SK-N-SH treated with all-trans-retinoic acid at 6 μM for 48 hours (cell line): ENCODE data around the gene C2CD4C.
"Not testable (repeated sequence)": the region's sequence is repeated elsewhere in the genome, so short reads cannot be mapped to it uniquely, and the experiment has no call there.

Source experiments
- ATAC-seq: fragments of 200-7000 bp; cut with Tn5 transposase; 3 replicates; pipeline ENCODE4 v1.9.1; 2020; ENCODE audit warnings: mild to moderate bottlenecking, moderate library complexity
- ARNTL ChIP-seq: fragments of 450-650 bp; formaldehyde crosslinking; IDR thresholded peaks from 2 replicates; pipeline ENCODE4 v1.5.0; 2020; ENCODE audit warnings: low read depth, mild to moderate bottlenecking, moderate library complexity, borderline replicate concordance
- BACH2 ChIP-seq: fragments of 250-450 bp; sonication (Bioruptor Pico); IDR thresholded peaks from 2 replicates; pipeline ENCODE4 v1.9.0; 2021; ENCODE audit warnings: mild to moderate bottlenecking, borderline replicate concordance
- CSDC2 ChIP-seq: fragments of 250-450 bp; sonication (Bioruptor Pico); IDR thresholded peaks from 2 replicates; pipeline ENCODE4 v1.5.0; 2020; ENCODE audit warnings: mild to moderate bottlenecking, moderate library complexity
- ESRRG ChIP-seq: fragments of 250-450 bp; sonication (Bioruptor Pico); IDR thresholded peaks from 2 replicates; pipeline ENCODE4 v1.6.1; 2021; ENCODE audit warnings: mild to moderate bottlenecking
- GLIS3 ChIP-seq: fragments of 250-450 bp; sonication (Bioruptor Pico); IDR thresholded peaks from 2 replicates; pipeline ENCODE4 v1.5.0; 2020; ENCODE audit warnings: mild to moderate bottlenecking, moderate library complexity
- ISL1 ChIP-seq: fragments of 250-450 bp; sonication (Bioruptor Pico); IDR thresholded peaks from 2 replicates; pipeline ENCODE4 v2.1.2; 2022; ENCODE audit warnings: mild to moderate bottlenecking, moderate library complexity
- OSR1 ChIP-seq: fragments of 250-450 bp; sonication (Bioruptor Pico); IDR thresholded peaks from 2 replicates; pipeline ENCODE4 v1.8.0; 2022; ENCODE audit warnings: moderate library complexity, mild to moderate bottlenecking, inconsistent platforms
- PPARA ChIP-seq: fragments of 250-450 bp; sonication (Bioruptor Pico); IDR thresholded peaks from 2 replicates; pipeline ENCODE4 v1.5.0; 2020; ENCODE audit warnings: mild to moderate bottlenecking, borderline replicate concordance
- SNAI2 ChIP-seq: fragments of 250-450 bp; sonication (Bioruptor Pico); IDR thresholded peaks from 2 replicates; pipeline ENCODE4 v1.5.0; 2020; ENCODE audit warnings: mild to moderate bottlenecking, moderate library complexity
- TCF4 ChIP-seq: fragments of 250-450 bp; sonication (Bioruptor Pico); IDR thresholded peaks from 2 replicates; pipeline ENCODE4 v1.8.0; 2021; ENCODE audit warnings: mild to moderate bottlenecking, moderate library complexity, borderline replicate concordance
- TOX ChIP-seq: fragments of 250-450 bp; sonication (Bioruptor Pico); IDR thresholded peaks from 2 replicates; pipeline ENCODE4 v1.8.0; 2021; ENCODE audit warnings: mild to moderate bottlenecking, moderate library complexity, borderline replicate concordance
- ZC3H10 ChIP-seq: fragments of 250-450 bp; sonication (Bioruptor Pico); IDR thresholded peaks from 2 replicates; pipeline ENCODE4 v1.5.1; 2021; ENCODE audit warnings: mild to moderate bottlenecking, moderate library complexity
- ZFP3 ChIP-seq: fragments of 250-450 bp; sonication (Bioruptor Pico); IDR thresholded peaks from 2 replicates; pipeline ENCODE4 v1.5.0; 2020; ENCODE audit warnings: mild to moderate bottlenecking, moderate library complexity
- ZFP30 ChIP-seq: fragments of 450-650 bp; formaldehyde crosslinking; IDR thresholded peaks from 2 replicates; pipeline ENCODE4 v1.5.0; 2022; ENCODE audit warnings: mild to moderate bottlenecking, moderate library complexity
- ZNF565 ChIP-seq: fragments of 450-650 bp; formaldehyde crosslinking; conservative IDR thresholded peaks from 2 replicates; pipeline ENCODE4 v1.5.0; 2020; ENCODE audit warnings: low read depth, mild to moderate bottlenecking, moderate library complexity
- ZNF70 ChIP-seq: fragments of 450-650 bp; formaldehyde crosslinking; IDR thresholded peaks from 2 replicates; pipeline ENCODE4 v1.5.0; 2020; ENCODE audit warnings: mild to moderate bottlenecking, moderate library complexity
- TF ChIP-seq, protein P1 (sequence below): fragments of 250-450 bp; sonication (Bioruptor Pico); IDR thresholded peaks from 2 replicates; pipeline ENCODE4 v1.5.1; 2021; ENCODE audit warnings: mild to moderate bottlenecking, moderate library complexity
- TF ChIP-seq, protein P2 (sequence below): fragments of 250-450 bp; sonication (Bioruptor Pico); IDR thresholded peaks from 2 replicates; pipeline ENCODE4 v1.5.1; 2020; ENCODE audit warnings: low read depth, mild to moderate bottlenecking, moderate library complexity
- TF ChIP-seq, protein P3 (sequence below): fragments of 250-450 bp; sonication (Bioruptor Pico); IDR thresholded peaks from 2 replicates; pipeline ENCODE4 v1.5.0; 2020; ENCODE audit warnings: mild to moderate bottlenecking, moderate library complexity

Gene C2CD4C

DNA sequence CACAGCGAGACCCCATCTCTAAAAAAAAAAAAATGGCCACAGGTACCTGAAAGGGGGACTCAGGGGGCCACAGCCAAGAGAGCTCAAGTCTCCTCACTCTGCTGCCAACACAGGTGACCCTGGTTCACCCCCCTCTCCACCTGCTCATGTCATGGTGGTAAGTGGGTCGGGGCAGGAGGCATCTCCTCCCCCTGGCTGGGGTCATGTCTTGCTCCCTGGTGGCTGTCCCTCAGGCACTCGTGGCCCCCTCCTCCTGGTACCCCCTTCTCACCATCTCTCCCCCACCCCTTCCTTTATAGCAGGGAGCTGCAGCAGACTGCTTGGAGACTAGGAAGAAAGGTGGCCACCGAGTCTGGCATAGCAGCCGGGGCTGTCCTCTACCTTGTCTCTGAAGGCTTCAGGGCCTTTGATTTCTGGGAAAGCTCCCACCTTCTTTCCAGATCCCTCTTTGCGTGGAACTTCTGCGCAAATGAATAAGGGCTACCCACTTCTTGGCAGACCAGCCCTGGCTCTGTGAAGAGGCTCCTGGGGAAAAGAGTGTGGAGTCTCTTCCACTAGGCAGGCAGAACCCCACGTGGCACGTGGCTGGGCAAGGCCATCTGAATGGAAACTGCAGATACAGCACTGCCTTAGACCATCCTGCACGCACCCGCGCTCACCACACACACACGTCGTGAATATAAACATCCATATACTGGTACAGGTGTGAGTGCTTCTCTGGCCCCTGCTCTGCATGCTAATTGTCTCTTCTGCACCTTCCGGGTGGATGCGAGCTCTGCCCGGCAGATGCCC, 44.3 kb downstream of the C2CD4C start:
- TF ChIP-seq ESRRG = no peak
- no peak for TF ChIP-seq SNAI2 (CRISPR knock-in tag)
- no peak for TF ChIP-seq ZC3H10 (CRISPR knock-in tag)
- no peak for TF ChIP-seq ISL1 (CRISPR knock-in tag)
- TF ChIP-seq TOX (CRISPR knock-in tag) = no peak
- no peak for ATAC-seq

DNA sequence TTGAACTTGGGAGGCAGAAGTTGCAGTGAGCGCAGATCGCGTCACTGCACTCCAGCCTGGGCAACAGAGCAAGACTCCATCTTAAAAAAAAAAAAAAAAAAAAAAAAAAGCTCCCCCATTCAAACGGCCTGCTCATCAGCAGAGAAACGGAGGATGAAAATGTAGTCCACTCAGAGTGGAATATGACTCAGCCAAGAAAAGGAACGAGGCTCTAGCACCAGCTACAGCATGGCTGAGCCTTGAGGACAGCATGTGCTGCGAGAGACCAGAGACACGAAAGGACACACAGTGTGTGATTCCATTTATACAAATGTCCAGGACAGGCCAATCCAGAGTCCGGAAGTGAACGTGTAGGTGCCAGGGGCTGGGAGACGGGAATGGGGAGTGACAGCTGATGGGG, 46.3 kb downstream of the C2CD4C start:
- TF ChIP-seq, protein P1, sequence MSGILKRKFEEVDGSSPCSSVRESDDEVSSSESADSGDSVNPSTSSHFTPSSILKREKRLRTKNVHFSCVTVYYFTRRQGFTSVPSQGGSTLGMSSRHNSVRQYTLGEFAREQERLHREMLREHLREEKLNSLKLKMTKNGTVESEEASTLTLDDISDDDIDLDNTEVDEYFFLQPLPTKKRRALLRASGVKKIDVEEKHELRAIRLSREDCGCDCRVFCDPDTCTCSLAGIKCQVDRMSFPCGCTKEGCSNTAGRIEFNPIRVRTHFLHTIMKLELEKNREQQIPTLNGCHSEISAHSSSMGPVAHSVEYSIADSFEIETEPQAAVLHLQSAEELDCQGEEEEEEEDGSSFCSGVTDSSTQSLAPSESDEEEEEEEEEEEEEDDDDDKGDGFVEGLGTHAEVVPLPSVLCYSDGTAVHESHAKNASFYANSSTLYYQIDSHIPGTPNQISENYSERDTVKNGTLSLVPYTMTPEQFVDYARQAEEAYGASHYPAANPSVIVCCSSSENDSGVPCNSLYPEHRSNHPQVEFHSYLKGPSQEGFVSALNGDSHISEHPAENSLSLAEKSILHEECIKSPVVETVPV = no peak
- TF ChIP-seq ZFP3 (CRISPR knock-in tag) (no peak), ESRRG (no peak), ZNF565 (CRISPR knock-in tag) (no peak), ZFP30 (no peak), CSDC2 (CRISPR knock-in tag) (no peak), GLIS3 (CRISPR knock-in tag) (no peak), OSR1 (CRISPR knock-in tag) (no peak)
- ATAC-seq = no peak

DNA sequence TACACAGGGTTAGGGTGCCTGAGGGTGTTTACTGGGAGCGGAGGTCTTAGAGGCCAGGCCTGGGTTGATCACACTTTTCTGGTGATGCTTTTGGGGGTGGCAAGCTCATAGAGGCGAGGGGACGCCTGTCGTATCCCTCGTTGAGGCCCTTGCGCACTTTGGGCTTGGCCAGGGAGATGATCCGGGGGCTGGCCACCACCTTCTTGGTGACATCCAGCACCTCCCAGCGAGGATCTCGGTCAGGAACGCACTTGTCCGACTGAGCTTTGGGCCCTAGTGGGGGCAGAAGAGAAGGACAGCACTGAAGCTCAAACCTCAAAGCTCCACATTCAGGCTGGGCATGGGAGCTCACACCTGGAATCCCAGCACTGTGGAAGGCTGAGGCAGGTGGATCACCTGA, 46.8 kb downstream of the C2CD4C start:
- ATAC-seq = no peak
- no peak for TF ChIP-seq PPARA
- TF ChIP-seq, protein P2, sequence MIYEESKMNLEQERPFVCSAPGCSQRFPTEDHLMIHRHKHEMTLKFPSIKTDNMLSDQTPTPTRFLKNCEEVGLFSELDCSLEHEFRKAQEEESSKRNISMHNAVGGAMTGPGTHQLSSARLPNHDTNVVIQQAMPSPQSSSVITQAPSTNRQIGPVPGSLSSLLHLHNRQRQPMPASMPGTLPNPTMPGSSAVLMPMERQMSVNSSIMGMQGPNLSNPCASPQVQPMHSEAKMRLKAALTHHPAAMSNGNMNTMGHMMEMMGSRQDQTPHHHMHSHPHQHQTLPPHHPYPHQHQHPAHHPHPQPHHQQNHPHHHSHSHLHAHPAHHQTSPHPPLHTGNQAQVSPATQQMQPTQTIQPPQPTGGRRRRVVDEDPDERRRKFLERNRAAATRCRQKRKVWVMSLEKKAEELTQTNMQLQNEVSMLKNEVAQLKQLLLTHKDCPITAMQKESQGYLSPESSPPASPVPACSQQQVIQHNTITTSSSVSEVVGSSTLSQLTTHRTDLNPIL (CRISPR knock-in tag) = no peak

DNA sequence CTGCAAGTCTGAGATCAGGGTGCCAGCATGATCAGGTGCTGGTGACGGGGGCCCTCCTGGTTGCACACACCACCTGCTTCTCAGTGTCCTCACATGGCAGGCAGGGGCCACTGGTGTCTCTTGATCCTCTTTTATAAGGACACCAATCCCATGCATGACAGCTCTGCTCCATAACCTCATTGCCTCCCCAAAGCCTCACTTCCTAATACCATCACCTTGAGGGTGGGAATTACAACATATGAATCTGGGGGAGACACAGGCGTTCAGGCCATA, 49.4 kb downstream of the C2CD4C start:
- TF ChIP-seq ISL1 (CRISPR knock-in tag) (no peak), ZC3H10 (CRISPR knock-in tag) (no peak), CSDC2 (CRISPR knock-in tag) (no peak), SNAI2 (CRISPR knock-in tag) (no peak), ARNTL (no peak), ESRRG (no peak), ZNF70 (CRISPR knock-in tag) (no peak), ZFP3 (CRISPR knock-in tag) (no peak), TCF4 (CRISPR knock-in tag) (no peak), BACH2 (CRISPR knock-in tag) (no peak), PPARA (no peak), ZNF565 (CRISPR knock-in tag) (no peak)
- TF ChIP-seq, protein P1 = no peak
- TF ChIP-seq, protein P3, sequence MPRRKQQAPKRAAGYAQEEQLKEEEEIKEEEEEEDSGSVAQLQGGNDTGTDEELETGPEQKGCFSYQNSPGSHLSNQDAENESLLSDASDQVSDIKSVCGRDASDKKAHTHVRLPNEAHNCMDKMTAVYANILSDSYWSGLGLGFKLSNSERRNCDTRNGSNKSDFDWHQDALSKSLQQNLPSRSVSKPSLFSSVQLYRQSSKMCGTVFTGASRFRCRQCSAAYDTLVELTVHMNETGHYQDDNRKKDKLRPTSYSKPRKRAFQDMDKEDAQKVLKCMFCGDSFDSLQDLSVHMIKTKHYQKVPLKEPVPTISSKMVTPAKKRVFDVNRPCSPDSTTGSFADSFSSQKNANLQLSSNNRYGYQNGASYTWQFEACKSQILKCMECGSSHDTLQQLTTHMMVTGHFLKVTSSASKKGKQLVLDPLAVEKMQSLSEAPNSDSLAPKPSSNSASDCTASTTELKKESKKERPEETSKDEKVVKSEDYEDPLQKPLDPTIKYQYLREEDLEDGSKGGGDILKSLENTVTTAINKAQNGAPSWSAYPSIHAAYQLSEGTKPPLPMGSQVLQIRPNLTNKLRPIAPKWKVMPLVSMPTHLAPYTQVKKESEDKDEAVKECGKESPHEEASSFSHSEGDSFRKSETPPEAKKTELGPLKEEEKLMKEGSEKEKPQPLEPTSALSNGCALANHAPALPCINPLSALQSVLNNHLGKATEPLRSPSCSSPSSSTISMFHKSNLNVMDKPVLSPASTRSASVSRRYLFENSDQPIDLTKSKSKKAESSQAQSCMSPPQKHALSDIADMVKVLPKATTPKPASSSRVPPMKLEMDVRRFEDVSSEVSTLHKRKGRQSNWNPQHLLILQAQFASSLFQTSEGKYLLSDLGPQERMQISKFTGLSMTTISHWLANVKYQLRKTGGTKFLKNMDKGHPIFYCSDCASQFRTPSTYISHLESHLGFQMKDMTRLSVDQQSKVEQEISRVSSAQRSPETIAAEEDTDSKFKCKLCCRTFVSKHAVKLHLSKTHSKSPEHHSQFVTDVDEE = no peak
- no peak for ATAC-seq

DNA sequence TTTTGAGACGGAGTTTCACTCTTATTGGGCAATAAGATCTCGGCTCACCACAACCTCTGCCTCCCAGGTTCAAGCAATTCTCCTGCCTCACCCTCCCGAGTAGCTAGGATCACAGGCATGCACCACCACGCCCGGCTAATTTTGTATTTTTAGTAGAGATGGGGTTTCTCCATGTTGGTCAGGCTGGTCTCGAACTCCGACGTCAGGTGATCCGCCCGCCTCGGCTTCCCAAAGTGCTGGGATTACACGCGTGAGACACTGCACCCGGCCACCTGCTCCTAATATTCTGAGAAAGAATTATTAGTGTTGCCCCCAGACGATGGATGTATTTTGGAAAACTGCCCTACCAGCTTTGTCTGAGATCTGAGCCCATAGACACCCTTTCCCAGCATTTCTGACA, 53.4 kb downstream of the C2CD4C start:
- ATAC-seq = not testable (repeated sequence)
